Renal pelvis (tissue), 4 donors: ENCODE measurements around the gene FYN. TPM values are rescaled to one million over a fixed set of nuclear protein-coding genes. Genes with fewer than 3 reads are reported as not detected.

Experiments
- DNase-seq: peaks from one replicate; pipeline ENCODE4 v3.0.0-alpha.2; 2013
- polyA plus RNA-seq, 3 donors: library from polyadenylated mRNA; unstranded; fragments of 120-200 nt; gene quantifications; one replicate each; pipeline ENCODE4 v1.2.1, GENCODE V29; 2013; ENCODE audit not compliant: insufficient read length in 3 of 3

The FYN gene
- polyA plus RNA-seq, 3 donors = 149 to 171 (median 159) TPM

GRCh38 chr6:111734068-111735061 lies 138.9 kb downstream of the FYN start:
- no peak for DNase-seq

- no peak for DNase-seq
Observed at GRCh38 chr6:111732390-111732789, 140.9 kb downstream of the FYN start.

- DNase-seq = no peak
Observed at GRCh38 chr6:111731456-111732195, 141.6 kb downstream of the FYN start.

- no peak for DNase-seq
Observed at GRCh38 chr6:111730864-111731263, 142.4 kb downstream of the FYN start.

- DNase-seq = no peak
Observed at GRCh38 chr6:111727802-111728201, 145.4 kb downstream of the FYN start.

- no peak for DNase-seq
Observed at GRCh38 chr6:111727041-111727440, 146.2 kb downstream of the FYN start.

- DNase-seq = no peak
Observed at GRCh38 chr6:111725446-111726112, 147.7 kb downstream of the FYN start.

- DNase-seq = no peak
Observed at GRCh38 chr6:111724505-111724904, 148.7 kb downstream of the FYN start.

- DNase-seq = no peak
Observed at GRCh38 chr6:111724039-111724438, 149.2 kb downstream of the FYN start.

- no peak for DNase-seq
Observed at GRCh38 chr6:111723412-111723970, 149.8 kb downstream of the FYN start.

GRCh38 chr6:111722179-111722731 lies 151.0 kb downstream of the FYN start:
- DNase-seq = no peak

GRCh38 chr6:111721753-111722154 lies 151.5 kb downstream of the FYN start:
- no peak for DNase-seq

- DNase-seq = no peak
Observed at GRCh38 chr6:111720931-111721496, 152.2 kb downstream of the FYN start.

- DNase-seq = no peak
Observed at GRCh38 chr6:111718990-111719389, 154.3 kb downstream of the FYN start.

GRCh38 chr6:111718326-111718725 lies 154.9 kb downstream of the FYN start:
- DNase-seq = no peak

- DNase-seq = no peak
Observed at GRCh38 chr6:111717621-111718020, 155.6 kb downstream of the FYN start.

- DNase-seq = no peak
Observed at GRCh38 chr6:111716325-111716724, 156.9 kb downstream of the FYN start.

GRCh38 chr6:111715321-111715720 lies 157.9 kb downstream of the FYN start:
- DNase-seq = no peak

- no peak for DNase-seq
Observed at GRCh38 chr6:111714416-111715270, 158.6 kb downstream of the FYN start.

- no peak for DNase-seq
Observed at GRCh38 chr6:111713811-111714210, 159.4 kb downstream of the FYN start.
